Cardiac muscle cell (in vitro differentiated cells and primary cell): Measurements from ENCODE around the gene INPP5A. TPM values are rescaled to one million over a fixed set of nuclear protein-coding genes. Genes with fewer than 3 reads are reported as not detected.
"Not testable (repeated sequence)": the region's sequence is repeated elsewhere in the genome, so short reads cannot be mapped to it uniquely, and the experiment has no call there.

Experiments used
- DNase-seq, 2 donors: peaks; one replicate each; pipeline versions ENCODE4 v3.0.0 to v3.0.0-alpha.2; 2010 to 2017; ENCODE audit warnings: low read depth in 1 of 2, low spot score in 1 of 2
- H3K27ac ChIP-seq: fragments of 200-600 bp; sonication (generic); 2 replicates; pipeline ENCODE4 v1.5.1; 2016
- H3K27me3 ChIP-seq: fragments of 200-600 bp; sonication (generic); 2 replicates; pipeline ENCODE4 v1.6.0; 2016; ENCODE audit warnings: control low read depth
- H3K36me3 ChIP-seq: fragments of 200-600 bp; sonication (generic); 2 replicates; pipeline ENCODE4 v1.5.1; 2016; ENCODE audit warnings: control low read depth
- H3K4me1 ChIP-seq: fragments of 200-600 bp; sonication (generic); 2 replicates; pipeline ENCODE4 v1.8.1; 2017; ENCODE audit warnings: low read depth, mild to moderate bottlenecking, mixed run types
- H3K4me3 ChIP-seq: fragments of 200-600 bp; sonication (generic); 2 replicates; pipeline ENCODE4 v1.5.1; 2016; ENCODE audit warnings: mild to moderate bottlenecking
- H3K9me3 ChIP-seq: fragments of 200-600 bp; sonication (generic); 2 replicates; pipeline ENCODE4 v1.5.1; 2017; ENCODE audit warnings: low read depth, mild to moderate bottlenecking, control low read depth
- polyA plus RNA-seq: library from polyadenylated mRNA; unstranded; fragments of >200 nt; fragmentation: Nextera tagmentation; extraction: Ambion mirVana; gene quantifications from 2 replicates; pipeline ENCODE4 v1.2.1, GENCODE V29; 2016
- total RNA-seq: library from RNA; depleted of rRNA; stranded (reverse); fragments of >200 nt; gene quantifications from 2 replicates; pipeline ENCODE4 v1.2.3, GENCODE V29; 2016
- TF ChIP-seq, protein P1 (sequence below): IDR thresholded peaks from 2 replicates; pipeline ENCODE4 v1.5.1; 2012; ENCODE audit warnings: low read depth, mild to moderate bottlenecking, low read length

The INPP5A gene, protein sequence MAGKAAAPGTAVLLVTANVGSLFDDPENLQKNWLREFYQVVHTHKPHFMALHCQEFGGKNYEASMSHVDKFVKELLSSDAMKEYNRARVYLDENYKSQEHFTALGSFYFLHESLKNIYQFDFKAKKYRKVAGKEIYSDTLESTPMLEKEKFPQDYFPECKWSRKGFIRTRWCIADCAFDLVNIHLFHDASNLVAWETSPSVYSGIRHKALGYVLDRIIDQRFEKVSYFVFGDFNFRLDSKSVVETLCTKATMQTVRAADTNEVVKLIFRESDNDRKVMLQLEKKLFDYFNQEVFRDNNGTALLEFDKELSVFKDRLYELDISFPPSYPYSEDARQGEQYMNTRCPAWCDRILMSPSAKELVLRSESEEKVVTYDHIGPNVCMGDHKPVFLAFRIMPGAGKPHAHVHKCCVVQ
- total RNA-seq: 83.6 and 87.0 TPM in 2 replicates
- polyA plus RNA-seq: 90.4 and 97.2 TPM in 2 replicates

DNA sequence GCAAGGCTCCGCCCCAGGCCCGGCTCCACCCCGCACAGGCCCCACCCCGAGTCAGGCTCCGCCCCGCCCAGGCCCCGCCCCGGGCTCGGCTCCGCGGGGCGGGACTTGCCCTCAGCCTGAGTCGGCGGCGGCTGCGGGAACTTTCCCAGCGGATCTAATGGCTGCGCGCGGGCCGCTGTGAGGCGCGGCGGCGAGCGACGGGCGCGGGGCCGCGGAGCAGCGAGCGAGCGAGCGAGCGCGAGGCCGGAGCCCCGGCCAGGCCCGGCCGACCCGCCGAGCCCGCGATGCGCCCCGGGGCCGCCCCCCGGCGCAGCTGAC lies at the start of gene INPP5A:
INPP5A (plus strand) TSS at position 104 of the 318 bp plus-strand sequence. CDS start 310 bp downstream, outside the sequence.
- Histone ChIP-seq H3K36me3 (no peaks in the 10 kb centered on the region), H3K4me1 (peaks cover 38% of the 10 kb centered on the region), H3K27me3 (no peaks in the 10 kb centered on the region), H3K4me3 (peak within 1 kb of the TSS; percentile 70), H3K9me3 (no peaks in the 10 kb centered on the region), H3K27ac (peak within 1 kb of the TSS; percentile 92)
- TF ChIP-seq, protein P1, sequence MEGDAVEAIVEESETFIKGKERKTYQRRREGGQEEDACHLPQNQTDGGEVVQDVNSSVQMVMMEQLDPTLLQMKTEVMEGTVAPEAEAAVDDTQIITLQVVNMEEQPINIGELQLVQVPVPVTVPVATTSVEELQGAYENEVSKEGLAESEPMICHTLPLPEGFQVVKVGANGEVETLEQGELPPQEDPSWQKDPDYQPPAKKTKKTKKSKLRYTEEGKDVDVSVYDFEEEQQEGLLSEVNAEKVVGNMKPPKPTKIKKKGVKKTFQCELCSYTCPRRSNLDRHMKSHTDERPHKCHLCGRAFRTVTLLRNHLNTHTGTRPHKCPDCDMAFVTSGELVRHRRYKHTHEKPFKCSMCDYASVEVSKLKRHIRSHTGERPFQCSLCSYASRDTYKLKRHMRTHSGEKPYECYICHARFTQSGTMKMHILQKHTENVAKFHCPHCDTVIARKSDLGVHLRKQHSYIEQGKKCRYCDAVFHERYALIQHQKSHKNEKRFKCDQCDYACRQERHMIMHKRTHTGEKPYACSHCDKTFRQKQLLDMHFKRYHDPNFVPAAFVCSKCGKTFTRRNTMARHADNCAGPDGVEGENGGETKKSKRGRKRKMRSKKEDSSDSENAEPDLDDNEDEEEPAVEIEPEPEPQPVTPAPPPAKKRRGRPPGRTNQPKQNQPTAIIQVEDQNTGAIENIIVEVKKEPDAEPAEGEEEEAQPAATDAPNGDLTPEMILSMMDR: no peak
- no peak for DNase-seq

DNA sequence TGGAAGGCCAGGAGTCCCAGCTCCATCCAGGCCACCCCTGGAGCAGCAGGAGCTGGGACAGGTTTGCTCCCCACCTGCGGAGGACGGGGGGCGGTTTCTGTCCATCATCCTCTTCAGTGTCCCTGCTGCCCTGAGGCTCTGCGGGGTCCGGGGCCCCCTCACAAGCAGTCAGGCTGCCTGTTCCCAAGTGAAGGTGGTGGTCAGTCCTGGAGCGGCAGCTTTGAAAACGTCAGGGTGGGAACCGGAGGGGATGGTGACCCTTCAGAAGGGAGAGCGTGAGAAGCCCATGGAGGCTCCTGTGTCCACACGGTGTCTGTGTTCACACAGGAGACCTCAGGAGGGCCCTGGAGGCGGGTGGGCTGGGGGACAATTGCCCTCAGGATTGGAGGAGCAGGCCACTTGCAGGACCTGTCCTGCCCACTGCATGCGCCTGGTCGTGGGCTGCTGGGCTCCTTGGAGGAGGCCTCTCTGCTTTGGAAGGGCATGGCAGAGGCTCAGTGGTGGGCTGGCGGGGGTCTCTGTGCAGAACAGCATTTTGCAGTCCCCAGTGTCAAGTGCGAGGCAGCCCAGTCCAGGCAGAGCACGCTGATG lies 49.3 kb upstream of the INPP5A start:
- Histone ChIP-seq H3K4me1 (no peaks in the 10 kb centered on the region), H3K9me3 (no peaks in the 10 kb centered on the region), H3K4me3 (no peak overlapping the region), H3K36me3 (no peaks in the 10 kb centered on the region), H3K27ac (no peak overlapping the region), H3K27me3 (no peaks in the 10 kb centered on the region)
- DNase-seq: no peak
- TF ChIP-seq, protein P1: no peak

GRCh38 chr10:132489053-132489703 lies 48.4 kb upstream of the INPP5A start:
- no peaks in the 10 kb centered on the region for H3K9me3 ChIP-seq

DNA sequence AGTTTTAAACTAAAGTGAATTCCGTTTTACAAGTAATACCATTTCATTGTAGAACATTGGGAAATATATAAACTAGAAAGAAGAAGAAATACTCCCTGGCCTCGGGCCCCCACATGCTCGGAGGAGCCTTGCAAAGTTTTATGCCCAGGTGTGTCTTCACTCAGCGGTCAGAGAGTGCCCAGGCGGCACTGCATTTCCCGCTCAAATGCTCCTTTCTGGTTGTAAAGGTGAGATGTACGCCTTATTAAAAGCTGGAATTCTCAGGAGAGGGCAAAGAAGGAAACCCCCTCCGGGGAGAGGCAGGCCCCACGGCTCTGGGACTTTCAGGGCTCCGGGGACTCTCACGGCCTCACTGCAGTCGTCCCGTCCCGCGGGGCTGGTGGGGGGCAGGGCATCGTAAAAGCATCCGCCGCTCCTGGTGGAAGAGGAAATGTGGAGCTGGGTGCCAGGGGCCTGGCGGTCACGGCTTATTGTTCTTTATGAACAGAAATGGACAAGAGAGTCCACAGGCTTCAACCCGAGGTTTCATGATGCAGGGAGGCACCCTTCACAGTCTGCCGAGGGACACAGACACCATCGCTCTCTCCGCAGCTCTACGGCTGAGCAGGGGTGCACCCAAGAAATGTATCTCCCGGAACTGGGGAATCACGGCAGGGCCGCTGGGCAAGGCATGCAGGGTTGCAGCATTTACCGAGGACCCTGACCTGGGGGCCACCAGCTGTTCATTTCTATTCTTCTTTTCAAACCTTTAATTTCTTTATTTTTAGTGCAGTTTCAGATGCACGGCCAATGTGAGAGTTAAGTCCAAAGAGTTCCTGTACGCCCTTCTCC lies 47.7 kb upstream of the INPP5A start:
- Histone ChIP-seq H3K27me3 (no peaks in the 10 kb centered on the region), H3K4me3 (no peak overlapping the region), H3K4me1 (no peaks in the 10 kb centered on the region), H3K27ac (no peak overlapping the region), H3K9me3 (no peaks in the 10 kb centered on the region), H3K36me3 (no peaks in the 10 kb centered on the region)
- TF ChIP-seq, protein P1: no peak
- DNase-seq: no peak

More at GRCh38 chr10:132489053-132489703, 48.4 kb upstream of the INPP5A start:
- DNase-seq: no peak
- Histone ChIP-seq H3K27me3 (no peaks in the 10 kb centered on the region), H3K36me3 (no peaks in the 10 kb centered on the region), H3K4me3 (no peak overlapping the region), H3K4me1 (no peaks in the 10 kb centered on the region), H3K27ac (no peak overlapping the region)
- TF ChIP-seq, protein P1: no peak

- H3K9me3 ChIP-seq, H3K4me1 ChIP-seq, DNase-seq, H3K27ac ChIP-seq, H3K4me3 ChIP-seq, H3K36me3 ChIP-seq, H3K27me3 ChIP-seq: not testable (repeated sequence)
Observed at GRCh38 chr10:132491534-132491933, 46.1 kb upstream of the INPP5A start.
